Panc1 (cell line): Measurements from ENCODE around the gene DDIT3. TPM values are rescaled to one million over a fixed set of nuclear protein-coding genes. Genes with fewer than 3 reads are reported as not detected.

Experiments used
- ATAC-seq: fragments of 200-7000 bp; cut with Tn5 transposase; 2 replicates; pipeline ENCODE4 v1.9.1; 2020; ENCODE audit warnings: mild to moderate bottlenecking, moderate library complexity
- BruUV-seq: library from RNA; stranded (reverse); fragments of 400-500 nt; replicated peaks from 2 replicates; lab custom pipeline; 2021; lab: Mats Ljungman, UMichigan
- CTCF ChIA-PET: fragments of 300-600 bp; sonication (Branson Sonifier 250); formaldehyde crosslinking; loops from one replicate; lab custom pipeline; 2022; ENCODE audit warnings: antibody characterized with exemption; lab: Charles Lee
- POLR2A ChIA-PET: fragments of 300-600 bp; sonication (Branson Sonifier 250); formaldehyde crosslinking; loops from one replicate; lab custom pipeline; 2022; ENCODE audit warnings: antibody characterized with exemption; lab: Charles Lee
- DNase-seq: peaks from one replicate; pipeline ENCODE4 v3.0.0-alpha.2; 2010; ENCODE audit warnings: low read depth, low spot score
- H3K27ac ChIP-seq: 2 replicates; pipeline ENCODE4 v1.5.1; 2011; ENCODE audit warnings: mild to moderate bottlenecking, low read length, inconsistent platforms
- H3K27me3 ChIP-seq: fragments of 200-500 bp; sonication (Bioruptor generic); 2 replicates; pipeline ENCODE4 v1.6.0; 2014; ENCODE audit warnings: low read length, inconsistent platforms; ENCODE audit not compliant: control insufficient read depth, insufficient read depth
- H3K36me3 ChIP-seq: fragments of 200-500 bp; sonication (Bioruptor generic); 2 replicates; pipeline ENCODE4 v1.5.1; 2014; ENCODE audit warnings: inconsistent platforms, mild to moderate bottlenecking, low read length, moderate library complexity; ENCODE audit not compliant: control insufficient read depth, insufficient read depth
- H3K4me1 ChIP-seq: 2 replicates; pipeline ENCODE4 v1.5.1; 2011; ENCODE audit warnings: inconsistent platforms, mild to moderate bottlenecking, low read length, moderate library complexity; ENCODE audit not compliant: control insufficient read depth, insufficient read depth
- H3K4me3 ChIP-seq, 2 experiments: 2 replicates each; pipeline ENCODE4 v1.5.1; 2011 to 2012; ENCODE audit warnings: low read depth in 2 of 2, low read length in 2 of 2, mild to moderate bottlenecking in 2 of 2, inconsistent platforms in 1 of 2, moderate library complexity in 1 of 2
- H3K9me3 ChIP-seq: fragments of 200-500 bp; sonication (Bioruptor generic); 2 replicates; pipeline ENCODE4 v1.5.1; 2014; ENCODE audit warnings: low read depth, mild to moderate bottlenecking, inconsistent platforms, low read length, moderate library complexity; ENCODE audit not compliant: control insufficient read depth, insufficient read depth
- POLR2AphosphoS5 ChIP-seq: IDR thresholded peaks from 2 replicates; pipeline ENCODE4 v1.6.1; 2012; ENCODE audit warnings: mild to moderate bottlenecking, low read depth, low read length, moderate library complexity
- REST ChIP-seq, 2 experiments: IDR thresholded peaks; 2 replicates each; pipeline ENCODE4 v1.6.1; 2011 to 2012; ENCODE audit warnings: low read depth in 2 of 2, control low read depth in 1 of 2, low read length in 1 of 2, mild to moderate bottlenecking in 1 of 2, moderate library complexity in 1 of 2; ENCODE audit not compliant: insufficient read depth in 1 of 2
- SIN3A ChIP-seq: IDR thresholded peaks from 2 replicates; pipeline ENCODE4 v1.6.1; 2012; ENCODE audit warnings: low read depth, mild to moderate bottlenecking, low read length, moderate library complexity, borderline replicate concordance; ENCODE audit not compliant: insufficient read depth
- TCF7L2 ChIP-seq: IDR thresholded peaks from 2 replicates; pipeline ENCODE4 v1.6.1; 2011; ENCODE audit warnings: mild to moderate bottlenecking, low read depth, low read length, inconsistent platforms
- in situ Hi-C: cut with HindIII; loops from 2 replicates; pipeline ENCODE4 v1.10.0; 2016; ENCODE audit warnings: low sequenced_read_pairs, low pct_unique_long_range_greater_than_20kb
- intact Hi-C: fragments of 100-400 bp; cut with micrococcal nuclease; formaldehyde crosslinking; loops from one replicate; pipeline ENCODE4 v1.10.0; 2022; ENCODE audit not compliant: unreplicated experiment
- total RNA-seq: library from RNA; stranded (reverse); gene quantifications from one replicate; pipeline ENCODE4 v1.2.1, GENCODE V29; 2021; ENCODE audit not compliant: unreplicated experiment
- TF ChIP-seq, protein P1 (sequence below): fragments of 450-650 bp; IDR thresholded peaks from 2 replicates; pipeline ENCODE4 v1.5.1; 2017; ENCODE audit warnings: mild to moderate bottlenecking

DDIT3 gene
- total RNA-seq, 1 experiment from 2014 or later: 47.2 TPM

- CTCF ChIA-PET: no interaction called here
- no peaks in the 10 kb centered on the region for H3K9me3 ChIP-seq
- no peak overlapping the region for H3K27ac ChIP-seq
- H3K27me3 ChIP-seq: 0 out of 2 replicates have a peak, but pooled peaks cover 2% of the 10 kb centered on the region
- intact Hi-C loops (no loop called here), in situ Hi-C loops (no loop called here)
- no TSS peak for BruUV-seq
- H3K36me3 ChIP-seq: no peaks in the 10 kb centered on the region
- POLR2A ChIA-PET: no interaction called here
- H3K4me1 ChIP-seq: no peaks in the 10 kb centered on the region
- DNase-seq: no peak
- H3K4me3 ChIP-seq: no peak overlapping the region
- no peak for ATAC-seq
- TF ChIP-seq, protein P1, sequence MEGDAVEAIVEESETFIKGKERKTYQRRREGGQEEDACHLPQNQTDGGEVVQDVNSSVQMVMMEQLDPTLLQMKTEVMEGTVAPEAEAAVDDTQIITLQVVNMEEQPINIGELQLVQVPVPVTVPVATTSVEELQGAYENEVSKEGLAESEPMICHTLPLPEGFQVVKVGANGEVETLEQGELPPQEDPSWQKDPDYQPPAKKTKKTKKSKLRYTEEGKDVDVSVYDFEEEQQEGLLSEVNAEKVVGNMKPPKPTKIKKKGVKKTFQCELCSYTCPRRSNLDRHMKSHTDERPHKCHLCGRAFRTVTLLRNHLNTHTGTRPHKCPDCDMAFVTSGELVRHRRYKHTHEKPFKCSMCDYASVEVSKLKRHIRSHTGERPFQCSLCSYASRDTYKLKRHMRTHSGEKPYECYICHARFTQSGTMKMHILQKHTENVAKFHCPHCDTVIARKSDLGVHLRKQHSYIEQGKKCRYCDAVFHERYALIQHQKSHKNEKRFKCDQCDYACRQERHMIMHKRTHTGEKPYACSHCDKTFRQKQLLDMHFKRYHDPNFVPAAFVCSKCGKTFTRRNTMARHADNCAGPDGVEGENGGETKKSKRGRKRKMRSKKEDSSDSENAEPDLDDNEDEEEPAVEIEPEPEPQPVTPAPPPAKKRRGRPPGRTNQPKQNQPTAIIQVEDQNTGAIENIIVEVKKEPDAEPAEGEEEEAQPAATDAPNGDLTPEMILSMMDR: no peak
- no peak for TF ChIP-seq REST (IDR thresholded peaks at IDR 0.05; ENCODE audit: insufficient read depth in 1 of 2, low read depth in 2 of 2, low read length in 1 of 2)
- TF ChIP-seq TCF7L2: no peak
- TF ChIP-seq POLR2AphosphoS5: no peak
- TF ChIP-seq SIN3A: no peak
These were observed 50.8 kb downstream of the DDIT3 start for GRCh38 chr12:57469296-57470164.

- POLR2A ChIA-PET: no interaction called here
- Histone ChIP-seq H3K36me3 (no peaks in the 10 kb centered on the region), H3K4me1 (no peaks in the 10 kb centered on the region), H3K4me3 (no peak overlapping the region), H3K27ac (no peak overlapping the region), H3K9me3 (no peaks in the 10 kb centered on the region), H3K27me3 (no peaks in the 10 kb centered on the region)
- DNase-seq: no peak
- TF ChIP-seq, protein P1: no peak
- TF ChIP-seq REST (IDR thresholded peaks at IDR 0.05; ENCODE audit: insufficient read depth in 1 of 2, low read depth in 2 of 2, low read length in 1 of 2) (no peak), SIN3A (no peak), POLR2AphosphoS5 (no peak), TCF7L2 (no peak)
- CTCF ChIA-PET: no interaction called here
- no peak for ATAC-seq
- intact Hi-C loops: no loop called here
- no TSS peak for BruUV-seq
- in situ Hi-C loops: no loop called here
These were observed 52.4 kb downstream of the DDIT3 start for GRCh38 chr12:57467915-57468314.
